Trophoblast cell (in vitro differentiated cells and primary cell): Measurements from ENCODE around the gene RNU1-1.
"Not testable (repeated sequence)": the region's sequence is repeated elsewhere in the genome, so short reads cannot be mapped to it uniquely, and the experiment has no call there.

Experiments used
- DNase-seq, 2 donors: peaks; one replicate each; pipeline ENCODE4 v3.0.0-alpha.2; 2016
- H2AFZ ChIP-seq: 2 replicates; pipeline ENCODE4 v1.6.1; 2013; ENCODE audit warnings: low read length, moderate library complexity, mild to moderate bottlenecking; ENCODE audit not compliant: insufficient read depth, poor library complexity
- H2AK5ac ChIP-seq: 2 replicates; pipeline ENCODE4 v1.6.1; 2013; ENCODE audit warnings: mild to moderate bottlenecking, low read length
- H2BK120ac ChIP-seq: 2 replicates; pipeline ENCODE4 v1.6.1; 2013; ENCODE audit warnings: low read length, mild to moderate bottlenecking, moderate library complexity; ENCODE audit not compliant: insufficient read depth, poor library complexity
- H2BK12ac ChIP-seq: 2 replicates; pipeline ENCODE4 v1.6.1; 2013; ENCODE audit warnings: mild to moderate bottlenecking, low read length, moderate library complexity
- H2BK5ac ChIP-seq: 2 replicates; pipeline ENCODE4 v1.6.1; 2013; ENCODE audit warnings: low read length, low read depth, moderate library complexity, mild to moderate bottlenecking; ENCODE audit not compliant: poor library complexity
- H3K14ac ChIP-seq: 2 replicates; pipeline ENCODE4 v1.6.1; 2013; ENCODE audit warnings: mild to moderate bottlenecking, low read length
- H3K18ac ChIP-seq: 2 replicates; pipeline ENCODE4 v1.6.1; 2013; ENCODE audit warnings: mild to moderate bottlenecking, low read length
- H3K23ac ChIP-seq: 2 replicates; pipeline ENCODE4 v1.6.1; 2013; ENCODE audit warnings: low read length
- H3K27ac ChIP-seq: 2 replicates; pipeline ENCODE4 v1.5.1; 2013; ENCODE audit warnings: low read depth, mild to moderate bottlenecking, inconsistent platforms, low read length, moderate library complexity
- H3K27me3 ChIP-seq: 2 replicates; pipeline ENCODE4 v1.6.1; 2013; ENCODE audit warnings: inconsistent platforms, mild to moderate bottlenecking, low read length, moderate library complexity; ENCODE audit not compliant: insufficient read depth
- H3K36me3 ChIP-seq, 2 experiments: 1 replicate in 1 of 2; 2 replicates in 1 of 2; pipeline ENCODE4 v1.6.1; 2013; ENCODE audit warnings: low read length in 2 of 2, mild to moderate bottlenecking in 2 of 2, moderate library complexity in 1 of 2; ENCODE audit not compliant: insufficient read depth in 2 of 2, control insufficient read depth in 1 of 2
- H3K4ac ChIP-seq: 2 replicates; pipeline ENCODE4 v1.6.1; 2013; ENCODE audit warnings: low read depth, mild to moderate bottlenecking, low read length, moderate library complexity
- H3K4me1 ChIP-seq, 2 experiments: 1 replicate in 1 of 2; 2 replicates in 1 of 2; pipeline ENCODE4 v1.6.1; 2013; ENCODE audit warnings: low read length in 2 of 2, mild to moderate bottlenecking in 2 of 2, moderate library complexity in 1 of 2; ENCODE audit not compliant: insufficient read depth in 2 of 2, control insufficient read depth in 1 of 2
- H3K4me2 ChIP-seq: 2 replicates; pipeline ENCODE4 v1.6.1; 2013; ENCODE audit warnings: inconsistent platforms, mild to moderate bottlenecking, low read length, moderate library complexity
- H3K4me3 ChIP-seq: 2 replicates; pipeline ENCODE4 v1.5.1; 2013; ENCODE audit warnings: mild to moderate bottlenecking, low read depth, low read length, inconsistent platforms
- H3K79me1 ChIP-seq: one replicate; pipeline ENCODE4 v1.6.1; 2013; ENCODE audit warnings: low read length
- H3K79me2 ChIP-seq: 2 replicates; pipeline ENCODE4 v1.6.1; 2013; ENCODE audit warnings: low read length, mild to moderate bottlenecking; ENCODE audit not compliant: control insufficient read depth, insufficient read depth, poor library complexity
- H3K9ac ChIP-seq: 2 replicates; pipeline ENCODE4 v1.6.1; 2013; ENCODE audit warnings: mild to moderate bottlenecking, low read length
- H3K9me3 ChIP-seq: 2 replicates; pipeline ENCODE4 v1.6.1; 2013; ENCODE audit warnings: low read depth, mild to moderate bottlenecking, control low read depth, inconsistent platforms, low read length; ENCODE audit not compliant: insufficient read depth
- H4K12ac ChIP-seq: 2 replicates; pipeline ENCODE4 v1.6.1; 2013; ENCODE audit warnings: low read depth, mild to moderate bottlenecking, low read length, moderate library complexity
- H4K8ac ChIP-seq: 2 replicates; pipeline ENCODE4 v1.6.1; 2013; ENCODE audit warnings: low read depth, mild to moderate bottlenecking, low read length, moderate library complexity
- H4K91ac ChIP-seq: one replicate; pipeline ENCODE4 v1.6.1; 2013; ENCODE audit warnings: low read depth, mild to moderate bottlenecking, low read length, moderate library complexity
- WGBS: extraction: QIAGEN DNeasy Blood & Tissue Kit; methylation state at CpG from one replicate; pipeline ENCODE4 v1.1.7; 2013; ENCODE audit warnings: missing lambda C conversion rate; ENCODE audit not compliant: insufficient read length, insufficient coverage; ENCODE audit errors: extremely low coverage; 5-methylcytosine and 5-hydroxymethylcytosine counted together

Gene RNU1-1

GRCh38 chr1:16534239-16534828 lies 20.2 kb upstream of the RNU1-1 start:
- not testable (repeated sequence) for H3K27ac ChIP-seq, H3K4me3 ChIP-seq, H2BK5ac ChIP-seq, H2AK5ac ChIP-seq, H3K18ac ChIP-seq, H4K12ac ChIP-seq, H2BK12ac ChIP-seq, H3K14ac ChIP-seq, H3K79me1 ChIP-seq, DNase-seq, H3K23ac ChIP-seq, H3K9ac ChIP-seq, H3K36me3 ChIP-seq, H3K79me2 ChIP-seq, H2AFZ ChIP-seq, H4K91ac ChIP-seq, H2BK120ac ChIP-seq, H3K9me3 ChIP-seq, H3K4ac ChIP-seq, H3K27me3 ChIP-seq, H3K4me1 ChIP-seq
- Histone ChIP-seq H4K8ac (peak overlapping the region; percentile 47), H3K4me2 (peak overlapping the region; percentile 48)
- no CpG with 5 or more reads among the region's 44 CpGs for WGBS

DNA sequence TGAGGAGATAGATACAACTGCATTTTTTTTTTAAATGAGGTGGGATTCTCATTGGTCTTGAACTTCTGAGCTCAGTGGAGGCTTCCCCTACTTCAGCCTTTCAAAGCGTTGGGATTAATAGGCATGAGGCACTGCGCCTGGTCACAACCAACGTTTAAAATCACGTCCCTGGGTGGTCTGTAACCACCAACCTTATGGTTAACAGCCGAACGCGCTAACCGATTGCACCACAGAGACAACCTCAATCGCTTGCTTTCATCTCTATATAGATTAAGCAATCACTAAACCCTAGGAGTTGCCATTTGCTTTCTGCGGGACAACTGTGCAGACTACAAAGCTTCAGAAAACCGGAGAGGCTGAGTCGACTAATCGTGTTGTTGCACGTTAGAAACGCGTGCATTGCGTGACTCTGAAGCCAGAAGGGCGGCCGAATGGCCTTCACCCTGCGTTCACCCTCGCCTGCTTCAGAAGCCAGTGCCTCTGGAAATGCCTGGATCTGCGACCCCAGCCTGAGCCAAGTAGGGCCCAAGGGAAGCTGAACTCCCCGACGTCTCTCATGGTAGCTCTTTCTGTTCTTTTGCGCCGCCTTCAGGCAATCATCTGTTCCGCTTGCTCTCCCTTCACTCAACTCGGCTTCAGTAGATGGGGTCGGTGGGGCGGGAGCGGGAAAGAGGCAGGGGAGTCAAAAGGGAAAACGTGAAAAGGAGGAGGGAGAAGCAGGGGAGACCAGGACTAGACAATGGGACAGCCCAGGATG lies 18.3 kb upstream of the RNU1-1 start:
- not testable (repeated sequence) for H3K14ac ChIP-seq, DNase-seq, H3K79me1 ChIP-seq, H3K9ac ChIP-seq, H3K4me2 ChIP-seq, H2AFZ ChIP-seq, H3K18ac ChIP-seq, H2BK12ac ChIP-seq, H3K4me1 ChIP-seq, H3K27ac ChIP-seq, H3K27me3 ChIP-seq, H3K4me3 ChIP-seq, H4K91ac ChIP-seq, H3K9me3 ChIP-seq, H4K12ac ChIP-seq, H2BK120ac ChIP-seq, H3K79me2 ChIP-seq, H2AK5ac ChIP-seq, H4K8ac ChIP-seq, H2BK5ac ChIP-seq, H3K23ac ChIP-seq, H3K4ac ChIP-seq, H3K36me3 ChIP-seq
- WGBS, result no CpG with 5 or more reads among the region's 32 CpGs

DNA sequence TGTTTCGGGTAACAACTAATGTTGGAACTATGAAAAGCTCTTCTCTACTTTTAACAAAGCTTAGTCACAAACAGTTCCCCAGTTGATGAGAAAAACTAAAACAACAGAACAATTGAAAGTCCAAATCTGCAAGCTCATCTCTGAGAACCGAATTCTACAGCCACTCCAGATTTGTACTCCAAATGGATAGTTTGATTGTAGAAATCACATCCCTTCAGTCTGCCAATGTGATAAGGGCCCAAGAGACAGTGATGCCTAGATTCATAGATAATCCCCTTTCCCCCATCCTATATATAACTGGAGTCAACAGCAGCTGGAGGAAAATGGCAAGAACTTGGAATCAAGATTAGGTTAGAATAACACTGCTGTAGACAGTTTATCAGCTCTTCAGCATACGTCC lies 14.3 kb upstream of the RNU1-1 start:
- no CpG with 5 or more reads among the region's 3 CpGs for WGBS
- not testable (repeated sequence) for H2BK12ac ChIP-seq, H3K4me1 ChIP-seq

DNA sequence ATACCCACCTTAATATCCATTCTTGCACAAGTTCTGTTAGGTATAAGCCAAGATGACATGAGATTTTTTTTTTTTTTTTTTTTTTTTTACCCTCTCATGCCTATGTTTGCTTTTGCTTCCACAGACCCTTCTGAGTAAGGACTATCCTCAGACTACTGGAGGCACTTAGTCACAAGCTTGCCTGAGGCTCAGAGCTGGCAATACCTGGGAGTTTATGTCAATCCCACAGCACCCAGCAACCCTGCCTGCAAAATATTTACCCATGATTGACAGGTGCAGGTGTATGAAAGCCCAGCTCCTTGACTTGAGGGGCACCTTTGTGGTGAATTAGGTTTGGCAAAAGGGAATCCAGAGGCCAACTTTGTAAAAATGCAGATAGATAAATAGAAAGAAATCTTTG lies 11.7 kb upstream of the RNU1-1 start:
- not testable (repeated sequence) for H2BK120ac ChIP-seq, H3K9ac ChIP-seq, H2BK12ac ChIP-seq, H3K27me3 ChIP-seq, H3K4ac ChIP-seq, H4K91ac ChIP-seq, H3K23ac ChIP-seq, H3K14ac ChIP-seq, H2AFZ ChIP-seq, H3K4me3 ChIP-seq, H2AK5ac ChIP-seq, H3K27ac ChIP-seq, H3K4me1 ChIP-seq, H3K36me3 ChIP-seq, H3K4me2 ChIP-seq, H2BK5ac ChIP-seq, H3K79me1 ChIP-seq, H3K79me2 ChIP-seq, H3K9me3 ChIP-seq, H4K12ac ChIP-seq, H4K8ac ChIP-seq, H3K18ac ChIP-seq
- peak; percentile 44 to 71 for DNase-seq

More for the DNA sequence above, 14.3 kb upstream of the RNU1-1 start:
- H4K91ac ChIP-seq, H3K79me2 ChIP-seq, H2BK5ac ChIP-seq, DNase-seq, H4K12ac ChIP-seq, H3K14ac ChIP-seq, H3K4me2 ChIP-seq, H2AFZ ChIP-seq, H3K9me3 ChIP-seq, H4K8ac ChIP-seq, H3K4me3 ChIP-seq, H3K23ac ChIP-seq, H3K4ac ChIP-seq, H3K36me3 ChIP-seq, H2AK5ac ChIP-seq, H3K27ac ChIP-seq, H2BK120ac ChIP-seq, H3K79me1 ChIP-seq, H3K18ac ChIP-seq, H3K27me3 ChIP-seq, H3K9ac ChIP-seq: not testable (repeated sequence)
